NCI-H146 (cell line): ENCODE measurements around the gene PCSK6.
"Not testable (repeated sequence)": the region's sequence is repeated elsewhere in the genome, so short reads cannot be mapped to it uniquely, and the experiment has no call there.

Source experiments
- DNase-seq: peaks from one replicate; lab custom pipeline; 2025; lab: John Stamatoyannopoulos, UW

PCSK6 gene

DNA sequence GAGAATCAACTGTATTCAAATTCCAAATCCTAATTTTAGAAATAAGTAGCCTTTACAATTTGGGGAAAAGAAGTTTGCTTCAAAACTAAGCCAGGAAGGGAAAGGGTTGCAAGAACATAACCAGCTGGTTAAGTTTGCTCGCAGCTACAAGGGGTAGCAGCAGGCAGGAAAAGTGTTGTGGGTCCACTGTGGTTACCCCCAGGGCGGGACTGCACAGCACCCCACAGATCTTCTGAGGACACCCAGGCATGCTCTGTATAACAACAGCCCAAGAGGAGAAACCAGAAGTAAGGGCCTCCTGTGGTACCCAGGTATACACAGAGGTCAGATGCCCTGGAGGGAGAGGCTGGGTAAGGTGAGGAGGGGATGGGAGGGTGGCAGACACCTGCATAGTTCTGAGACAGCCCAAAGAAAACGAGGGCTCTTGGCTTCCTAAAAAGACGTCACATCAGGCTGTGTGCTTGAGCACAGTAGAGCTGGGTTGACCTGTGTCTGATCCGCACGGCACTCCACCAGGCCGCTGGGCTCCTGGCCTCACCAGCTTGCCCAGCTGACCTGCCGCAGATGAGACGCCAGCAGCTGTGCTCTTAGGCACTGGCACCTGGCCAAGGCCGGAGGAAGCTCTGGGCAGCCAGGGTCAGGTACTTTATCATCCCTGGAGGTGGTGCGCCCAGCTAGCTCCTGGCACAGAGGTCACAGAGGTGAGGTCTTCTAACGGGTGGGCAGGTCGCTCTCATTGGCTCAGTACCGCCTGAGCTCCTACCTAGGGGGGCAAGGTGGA, 112.7 kb downstream of the PCSK6 start:
- no peak for DNase-seq

DNA sequence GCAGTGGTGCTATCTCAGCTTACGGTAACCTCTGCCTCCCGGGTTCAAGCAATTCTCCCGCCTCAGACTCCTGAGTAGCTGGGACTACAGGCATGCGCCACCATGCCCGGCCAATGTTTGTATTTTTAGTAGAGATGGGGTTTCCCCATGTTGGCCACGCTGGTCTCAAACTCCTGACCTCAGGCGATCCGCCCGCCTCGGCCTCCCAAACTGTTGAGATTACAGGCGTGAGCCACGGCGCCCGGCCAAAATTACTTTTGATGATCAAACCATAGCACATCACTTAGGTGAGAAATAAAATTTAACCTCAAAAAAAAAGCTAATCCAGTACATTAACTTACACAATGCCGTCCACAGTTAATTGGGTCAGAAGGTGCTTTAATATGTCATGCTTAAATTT, 114.5 kb downstream of the PCSK6 start:
- DNase-seq, result not testable (repeated sequence)

DNA sequence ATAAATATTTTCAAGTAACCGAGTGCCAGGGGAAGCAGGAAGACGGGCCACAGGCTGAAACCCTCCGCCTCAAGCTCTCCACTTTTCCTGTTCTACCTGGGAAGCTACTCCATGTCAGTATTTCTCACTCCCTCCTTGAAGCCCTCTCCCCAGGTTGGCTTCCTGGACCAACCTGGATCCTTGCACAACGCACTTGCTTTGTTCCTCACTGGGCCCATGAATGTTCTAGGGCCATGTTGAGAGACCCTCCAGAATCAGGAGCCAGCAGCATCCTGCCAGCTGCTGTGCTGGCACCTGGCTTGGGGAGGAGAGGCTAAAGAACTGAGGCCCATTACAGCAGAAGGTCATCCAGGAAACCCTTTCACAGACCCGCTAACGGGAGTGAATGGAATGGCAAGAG, 115.2 kb downstream of the PCSK6 start:
- DNase-seq, result no peak

DNA sequence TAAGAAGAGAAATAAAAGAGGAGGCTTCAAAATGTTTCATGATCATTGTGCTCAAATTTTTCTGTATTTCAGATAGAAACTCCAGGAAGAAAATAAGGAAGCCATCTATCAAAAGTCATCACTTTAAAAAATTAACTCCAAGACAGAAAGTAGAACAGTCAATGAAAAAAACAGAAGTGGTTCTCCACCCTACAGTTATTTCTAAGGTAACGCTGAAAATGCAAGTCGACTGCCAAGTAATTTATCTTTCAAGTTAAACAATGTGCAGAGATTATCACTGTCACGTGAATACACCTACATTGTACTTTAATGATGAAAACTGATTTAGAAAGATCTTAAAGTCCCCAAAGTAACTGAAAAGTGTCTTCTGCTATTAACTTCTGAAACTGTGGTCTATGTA, 115.9 kb downstream of the PCSK6 start:
- no peak for DNase-seq

DNA sequence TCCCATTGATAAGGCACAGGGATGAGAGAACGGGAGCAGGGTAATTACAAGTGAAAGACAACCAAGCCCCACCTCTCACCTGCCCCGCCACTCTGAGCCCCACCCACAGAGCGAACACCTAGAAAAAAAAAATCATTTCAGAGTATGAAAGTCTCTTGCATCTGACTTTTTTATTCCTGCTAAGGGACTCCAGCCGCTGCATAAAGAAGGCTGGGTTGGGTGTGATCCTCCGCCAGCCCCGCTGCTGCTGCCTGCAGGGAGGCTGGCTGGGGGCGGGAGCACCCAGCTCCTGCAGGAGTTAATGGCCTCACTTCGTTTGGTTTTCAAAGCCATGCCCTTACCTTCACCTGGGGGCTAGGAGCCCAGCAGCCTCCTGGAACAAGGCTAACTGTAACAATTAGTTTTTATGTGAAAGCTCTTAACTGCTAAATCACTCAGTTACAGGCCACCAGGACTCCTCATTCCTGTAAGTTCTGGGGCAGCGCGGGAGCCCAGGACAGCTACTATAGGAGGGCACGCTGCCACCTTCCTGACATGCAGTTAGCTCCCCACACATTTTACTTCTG, 116.5 kb downstream of the PCSK6 start:
- DNase-seq, result no peak

DNA sequence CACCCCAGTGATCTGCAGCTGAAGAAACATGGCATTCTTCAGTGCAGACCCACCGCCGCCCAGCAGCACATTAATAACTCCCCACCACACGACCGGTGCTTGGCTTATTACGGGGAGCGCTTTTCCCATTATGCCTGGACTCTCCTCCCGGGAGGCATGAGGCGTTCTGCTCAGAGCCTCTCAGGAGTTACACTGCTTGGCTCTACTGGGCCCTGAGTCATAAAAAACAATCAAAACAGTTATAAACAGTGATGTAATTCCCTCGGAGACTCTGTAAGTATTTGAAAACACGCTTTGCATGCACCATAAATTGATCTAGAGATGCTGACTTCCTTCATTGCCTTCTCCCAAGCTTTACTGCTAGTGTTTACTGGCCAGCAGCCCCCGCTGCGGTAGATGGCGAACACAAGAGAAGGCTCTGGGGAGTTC, 117.3 kb downstream of the PCSK6 start:
- DNase-seq, result no peak

DNA sequence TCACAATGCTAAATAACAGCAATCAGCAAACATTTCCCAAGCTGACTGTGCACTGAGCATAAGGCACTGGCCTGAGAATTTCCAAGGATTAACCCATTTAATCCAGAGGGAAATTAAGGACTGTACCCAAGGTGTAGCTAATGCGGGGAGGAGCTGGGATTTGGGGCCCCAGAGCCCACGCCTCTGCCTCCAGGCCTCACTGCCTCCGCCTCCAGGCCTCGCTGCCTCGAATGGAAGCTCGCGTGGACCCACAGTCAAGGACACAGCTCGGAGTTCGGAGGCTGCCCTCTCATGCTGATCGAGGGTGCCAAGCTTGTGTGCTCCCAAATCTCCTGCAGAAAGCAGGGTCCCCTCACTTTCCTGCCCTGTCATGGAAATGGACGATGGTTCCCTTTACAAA, 118.0 kb downstream of the PCSK6 start:
- no peak for DNase-seq

DNA sequence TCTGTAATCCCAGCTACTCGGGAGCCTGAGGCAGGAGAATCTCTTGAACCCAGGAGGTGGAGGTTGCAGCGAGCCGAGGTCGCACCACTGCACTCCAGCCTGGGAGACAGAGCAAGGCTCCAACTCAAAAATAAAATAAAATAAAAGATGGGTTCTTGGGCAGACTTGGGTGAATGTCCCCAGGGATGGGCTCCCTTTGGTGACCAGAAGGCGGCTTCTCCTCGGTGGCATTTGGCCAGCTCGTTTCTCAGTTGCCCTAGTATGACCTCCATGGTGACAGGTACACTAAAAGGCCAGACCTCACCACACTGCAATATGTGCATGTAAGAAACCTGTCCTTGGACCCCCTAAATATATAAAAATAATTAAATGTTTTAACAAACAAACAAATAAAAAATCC, 118.4 kb downstream of the PCSK6 start:
- DNase-seq, result no peak

DNA sequence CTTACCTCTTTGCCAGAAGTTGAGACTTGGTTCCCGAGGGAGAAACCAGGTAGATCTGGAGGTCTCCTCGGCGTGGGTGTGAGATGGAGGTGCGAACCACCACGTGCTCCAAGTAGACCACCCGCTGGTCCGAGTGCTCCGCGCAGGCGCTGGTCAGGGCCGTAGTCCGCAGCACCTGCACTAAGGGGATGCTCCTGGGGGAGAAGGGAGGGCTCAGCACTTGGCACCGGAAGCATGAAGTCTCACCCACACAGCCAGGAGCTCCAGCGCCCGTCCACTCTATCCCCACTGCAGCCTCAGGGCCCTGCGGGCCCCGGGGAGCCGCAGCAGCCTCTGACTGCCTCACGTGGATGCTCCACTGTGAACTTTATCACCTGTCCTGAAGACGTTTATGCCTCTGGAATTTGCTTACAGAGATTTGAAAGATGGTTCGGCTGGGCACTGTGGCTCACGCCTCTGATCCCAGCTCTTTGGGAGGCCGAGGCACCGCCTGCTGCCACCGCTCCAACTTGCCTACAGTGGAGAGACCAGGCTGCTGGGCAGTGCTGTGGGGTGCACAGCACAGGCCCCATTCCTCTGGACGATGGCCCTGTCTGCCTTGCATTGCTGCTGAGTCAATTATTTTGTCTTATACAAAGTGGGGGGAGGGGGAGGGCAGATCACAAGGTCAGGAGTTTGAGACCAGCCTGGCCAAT, 119.0 kb downstream of the PCSK6 start:
- DNase-seq, result no peak

DNA sequence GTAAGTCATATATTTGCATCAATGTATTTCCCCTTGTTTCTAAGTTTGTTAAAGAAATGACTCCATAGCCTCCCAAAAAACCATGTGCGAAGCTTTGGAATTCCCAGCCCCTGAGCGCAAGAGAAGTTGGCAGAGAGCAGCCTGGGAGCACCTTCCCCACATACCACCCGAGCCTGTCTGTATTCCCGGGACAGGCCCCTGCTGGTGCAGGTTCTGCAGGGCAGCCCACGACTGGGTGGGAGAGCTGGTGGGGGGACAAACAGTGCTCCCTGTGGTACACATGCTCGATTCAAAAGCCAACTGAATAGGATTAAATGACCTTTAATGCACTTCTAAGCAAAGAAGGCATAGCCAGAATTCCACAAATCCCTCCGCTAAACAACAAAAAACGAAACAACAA, 119.8 kb downstream of the PCSK6 start:
- no peak for DNase-seq

DNA sequence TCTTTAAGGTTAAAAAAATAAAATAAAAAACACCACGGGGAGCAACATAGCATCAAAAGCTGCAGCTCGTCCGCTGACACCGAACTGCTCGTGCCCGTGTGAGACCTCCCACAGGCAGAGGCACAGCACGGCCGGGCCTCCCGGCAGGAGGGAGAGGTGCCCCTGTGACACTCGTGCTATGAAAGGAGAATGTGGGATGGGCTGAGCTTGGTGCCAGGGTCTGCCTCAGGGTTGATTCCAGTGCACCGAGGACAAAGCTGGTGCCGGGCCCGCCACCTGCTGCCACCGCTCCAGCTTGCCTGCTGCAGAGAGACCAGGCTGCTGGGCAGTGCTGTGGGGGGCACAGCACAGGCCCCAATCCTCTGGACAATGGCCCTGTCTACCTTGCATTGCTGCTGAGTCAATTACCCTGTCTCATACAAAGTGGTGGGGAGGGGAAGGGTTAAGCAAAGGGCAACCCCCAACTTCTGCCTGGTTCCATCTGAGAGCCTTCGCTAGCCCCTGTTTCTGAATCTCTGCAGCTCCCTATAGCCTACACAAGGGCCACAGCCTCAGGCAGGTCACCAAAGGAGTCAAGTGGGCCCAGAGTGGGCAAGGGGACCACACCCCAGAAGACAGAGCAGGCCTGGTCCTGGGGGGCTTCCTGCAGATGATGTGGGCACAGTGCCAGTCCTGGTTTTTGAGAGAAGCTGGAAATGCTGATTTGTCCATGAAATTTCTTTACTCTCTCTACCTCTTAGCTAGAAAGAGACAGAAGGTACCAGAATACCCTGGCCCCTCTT, 120.5 kb downstream of the PCSK6 start:
- DNase-seq, result no peak

DNA sequence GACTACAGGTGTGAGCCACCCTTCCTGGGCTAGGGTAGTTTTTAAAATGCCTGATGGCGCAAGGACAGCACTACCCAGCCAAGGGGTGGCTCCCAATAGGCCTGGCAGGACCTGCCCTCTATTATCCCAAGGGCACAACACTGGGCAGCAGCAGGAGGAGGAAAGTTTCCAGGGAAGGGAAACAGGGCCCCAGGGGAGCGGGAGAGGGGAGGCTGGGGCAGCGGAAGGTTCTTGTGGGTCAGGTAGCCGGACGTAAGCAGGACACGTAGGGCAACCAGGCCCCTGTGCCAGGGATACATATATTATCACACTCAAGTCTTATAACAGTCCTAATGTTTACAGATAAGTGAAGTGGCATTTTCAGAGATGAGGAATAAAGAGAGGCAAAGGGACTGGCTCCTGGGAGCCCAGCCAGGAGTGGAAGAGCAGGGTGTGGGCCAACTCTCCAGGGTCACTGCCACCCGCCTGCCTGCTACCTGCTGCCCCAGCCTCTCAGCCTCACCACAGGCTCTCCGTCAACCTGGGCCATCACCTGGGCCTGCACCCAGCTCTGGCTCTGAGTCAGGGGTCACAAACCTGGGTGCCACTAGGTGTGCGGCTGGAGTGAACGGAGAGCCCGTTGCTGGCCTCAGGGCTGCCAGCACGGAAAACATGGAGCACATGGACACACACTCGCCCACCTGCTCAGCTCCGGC, 121.3 kb downstream of the PCSK6 start:
- DNase-seq, result no peak

DNA sequence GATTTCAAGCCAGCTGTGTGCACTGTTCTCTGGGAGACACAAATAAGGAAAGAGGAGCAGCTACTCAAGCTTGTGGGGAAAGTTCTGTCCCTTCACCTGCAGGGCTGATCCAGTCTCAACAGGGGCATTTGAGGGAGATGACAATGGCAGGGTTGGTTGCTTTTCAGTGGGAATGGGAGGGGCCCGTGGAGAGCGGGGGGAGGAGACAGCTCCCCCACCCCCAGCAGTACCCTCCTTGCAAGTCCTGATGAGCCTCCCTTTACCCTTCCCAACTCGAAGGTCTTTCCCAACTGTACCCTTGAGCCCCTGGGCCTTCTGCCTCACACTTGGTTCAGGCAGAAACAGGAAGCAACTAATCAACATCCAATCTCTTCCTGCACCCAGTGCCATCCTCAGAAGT, 122.7 kb downstream of the PCSK6 start:
- DNase-seq, result no peak

DNA sequence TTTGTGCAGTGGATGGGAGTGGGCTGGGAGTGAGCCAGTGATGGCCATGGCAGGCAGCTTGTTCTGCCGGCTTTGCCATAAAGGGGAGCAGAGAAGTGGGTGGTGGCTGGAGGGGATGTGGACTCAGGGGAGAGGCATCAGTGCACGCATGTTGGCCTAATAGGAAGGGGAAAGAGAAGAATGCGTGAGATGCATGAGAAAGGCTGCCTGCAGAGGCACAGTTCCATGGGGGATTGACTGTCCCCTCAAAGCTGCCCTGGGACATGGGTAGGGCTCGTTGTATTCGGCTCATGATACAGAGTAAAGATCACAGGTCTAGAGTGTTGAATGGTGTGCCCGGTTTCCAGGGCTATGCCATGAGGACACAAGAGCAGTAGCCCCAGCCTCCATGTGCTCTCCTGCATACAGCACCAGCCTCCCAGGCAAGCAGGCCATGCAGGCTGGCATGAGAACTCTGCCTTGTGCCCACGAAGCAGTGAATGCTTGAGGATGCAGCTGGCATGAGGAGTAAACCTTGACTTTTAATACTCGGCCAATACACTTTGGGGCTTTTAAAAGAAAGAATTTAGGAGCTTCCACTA, 126.4 kb downstream of the PCSK6 start:
- DNase-seq, result no peak

DNA sequence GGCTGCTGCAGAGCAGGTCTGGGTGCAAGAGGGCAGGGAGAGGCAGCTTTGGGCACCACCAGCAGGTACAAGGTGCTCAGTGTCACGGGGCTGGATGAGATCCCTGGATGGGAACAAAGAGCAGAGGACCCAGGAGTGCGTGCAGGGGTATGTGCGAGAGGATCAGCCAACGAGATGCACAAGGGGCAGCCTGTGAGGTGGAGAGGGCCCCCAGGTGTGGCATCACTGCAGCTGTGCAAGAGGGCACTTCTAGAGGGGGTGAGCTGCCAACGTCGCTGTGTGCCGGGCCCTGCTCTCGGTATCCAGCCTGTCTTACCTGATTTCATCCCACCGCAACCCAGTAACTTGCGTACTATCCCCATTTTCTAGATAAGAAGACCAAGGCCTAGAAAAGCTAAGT, 127.1 kb downstream of the PCSK6 start:
- DNase-seq, result no peak

DNA sequence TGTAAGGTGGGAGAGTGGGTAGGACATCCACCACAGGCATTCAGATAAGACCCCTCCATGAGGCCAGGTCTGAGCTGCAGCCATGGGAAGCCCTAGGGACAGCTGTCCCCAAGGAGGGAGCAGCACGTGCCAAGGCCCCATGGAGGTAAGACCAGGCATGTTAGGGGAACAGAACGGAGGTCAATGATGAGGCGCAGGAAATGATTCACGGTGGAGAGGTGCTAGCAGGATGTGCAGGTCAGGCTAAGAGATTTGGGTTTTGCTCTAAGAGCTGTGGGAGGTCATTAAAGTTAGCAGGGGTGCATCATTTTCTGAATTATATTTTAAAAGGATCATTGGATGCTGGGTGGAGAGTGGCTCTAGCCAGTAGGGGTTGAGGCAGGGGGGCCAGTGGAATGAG, 128.1 kb downstream of the PCSK6 start:
- no peak for DNase-seq

DNA sequence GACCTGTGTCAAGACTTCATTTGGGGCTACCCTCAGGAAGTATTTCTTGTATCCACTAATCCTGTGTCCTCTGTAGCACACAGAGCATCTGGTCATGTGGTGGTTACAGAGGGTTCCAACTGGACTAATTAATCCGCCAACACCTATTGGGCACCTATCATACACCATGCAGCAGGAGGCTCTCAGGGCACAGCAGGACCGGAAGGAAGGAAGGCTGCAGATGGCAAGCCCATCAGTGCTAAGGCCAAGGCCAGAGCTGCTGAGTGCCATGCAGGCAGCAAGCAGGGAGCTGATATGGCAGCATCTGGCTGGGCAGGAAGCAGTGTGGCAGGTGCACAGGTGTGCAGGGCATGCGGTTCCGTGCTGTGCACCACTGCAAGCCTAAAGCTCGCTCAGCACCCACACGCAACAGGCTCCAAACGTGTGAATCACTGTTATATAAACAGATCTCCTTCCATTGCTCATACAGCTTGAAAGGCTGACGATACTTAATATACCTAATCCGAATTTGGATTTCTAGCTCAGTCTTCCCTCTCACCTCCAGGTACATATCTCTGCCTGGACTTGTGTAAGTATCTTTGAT, 130.1 kb downstream of the PCSK6 start:
- peak; percentile 52 for DNase-seq

DNA sequence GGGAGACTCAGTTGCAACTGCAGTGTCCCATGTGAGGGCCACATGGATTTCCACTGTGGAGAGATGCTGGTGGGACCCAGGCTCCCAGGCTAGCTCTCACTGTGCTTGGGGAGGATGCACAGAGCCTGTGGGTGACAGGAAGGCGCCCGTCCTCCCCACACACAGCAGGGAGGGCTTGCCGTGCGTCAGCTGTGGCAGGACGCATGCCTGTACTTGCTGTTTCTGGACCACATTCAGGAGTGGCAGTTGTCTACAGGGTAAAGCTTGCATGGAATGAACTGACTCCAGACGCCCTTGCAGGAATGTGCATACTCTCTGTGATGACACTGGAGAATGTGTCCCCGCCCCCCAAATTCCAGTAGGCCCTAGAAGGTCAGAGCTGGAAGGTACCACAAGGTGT, 130.6 kb downstream of the PCSK6 start:
- DNase-seq, result no peak

DNA sequence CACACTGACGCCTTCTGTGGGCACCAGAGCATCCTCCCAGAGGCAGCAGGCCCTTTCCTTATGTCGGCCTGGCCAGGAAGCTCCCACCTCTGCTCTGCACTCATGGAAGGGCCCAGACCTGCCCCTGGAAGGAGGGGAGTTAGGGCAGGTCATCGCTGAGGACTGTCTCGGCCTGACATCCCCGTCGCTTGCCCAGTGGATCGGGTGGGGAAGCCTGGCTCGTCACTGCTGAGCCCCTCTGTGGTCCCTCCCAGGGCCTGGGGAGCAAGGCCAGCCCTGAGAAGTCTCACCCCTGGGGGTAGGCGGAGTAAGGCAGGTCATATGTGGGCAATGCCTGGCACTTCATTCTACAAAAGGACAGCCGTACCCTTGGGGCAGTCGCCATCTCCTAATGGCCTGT, 131.6 kb downstream of the PCSK6 start:
- no peak for DNase-seq

DNA sequence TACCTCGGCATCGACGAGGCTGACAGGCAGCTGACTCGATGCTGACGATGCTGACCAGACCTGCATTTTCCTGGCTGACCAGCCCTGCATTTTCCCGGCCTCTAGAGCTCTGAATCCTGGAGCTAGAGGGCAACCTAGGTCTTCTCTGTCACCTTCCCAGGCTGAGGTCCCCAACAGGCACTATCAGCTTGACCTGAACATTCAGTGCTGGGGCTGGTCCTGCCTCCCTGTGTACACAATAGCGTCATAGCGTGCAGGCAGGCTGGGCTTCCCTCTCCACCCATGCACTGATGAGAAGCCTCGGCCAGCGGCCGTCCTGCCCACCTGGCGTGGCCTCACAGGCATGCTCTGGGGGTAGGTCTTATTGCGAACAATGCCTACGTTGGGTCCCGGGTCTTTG, 132.2 kb downstream of the PCSK6 start:
- DNase-seq, result no peak

DNA sequence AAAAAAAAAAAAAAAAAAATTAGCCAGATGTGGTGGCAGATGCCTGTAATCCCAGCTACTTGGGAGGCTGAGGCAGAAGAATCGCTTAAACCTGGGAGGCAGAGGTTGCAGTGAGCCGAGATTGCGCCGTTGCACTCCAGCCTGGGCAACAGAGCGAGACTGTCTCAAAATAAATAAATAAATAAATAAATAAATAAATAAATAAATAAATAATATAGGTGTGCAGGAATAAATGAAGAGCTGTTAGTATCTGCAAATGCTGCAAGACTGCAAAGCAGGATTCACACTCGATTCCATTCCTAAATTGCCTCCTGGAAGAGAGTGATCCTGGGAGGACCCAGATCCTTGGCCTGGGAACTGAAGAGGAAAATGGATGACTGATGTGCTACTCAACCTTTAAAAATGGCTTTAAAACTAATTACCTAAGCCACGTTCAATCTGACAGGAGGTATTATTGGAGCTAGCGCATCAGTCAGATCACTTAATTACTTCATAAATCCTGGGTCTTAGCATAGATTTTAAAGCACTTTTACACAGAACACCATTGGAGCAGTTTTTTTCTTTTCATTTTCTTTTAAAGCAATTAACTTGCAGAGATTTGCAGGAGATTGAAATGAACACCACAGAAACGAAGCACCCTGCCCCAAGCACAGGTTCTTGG, 132.9 kb downstream of the PCSK6 start:
- not testable (repeated sequence) for DNase-seq
